ENCODE results near the gene CCNL2. TPM values are rescaled to one million over a fixed set of nuclear protein-coding genes. Genes with fewer than 3 reads are reported as not detected.
A peak's percentile ranks its signal among the peaks of the same experiment; 100 is the strongest.

CCNL2 gene
- total and polyA plus RNA-seq, 4 donors: 46.4 to 170 (median 104) TPM

GRCh38 chr1:1432274-1432950, 33.3 kb upstream of the CCNL2 start:
- Histone ChIP-seq H3K9ac (ENCODE audit: low read depth in 1 of 2, low read length in 2 of 2) (peak overlapping the region in 1 of 2 donors; percentile 46), H3K27me3 (ENCODE audit: control insufficient read depth in 4 of 4, insufficient read depth in 4 of 4, low read length in 3 of 4) (no peaks in the 10 kb centered on the region), H3K9me3 (ENCODE audit: control insufficient read depth in 4 of 4, low read length in 3 of 4) (no peaks in the 10 kb centered on the region), H3K27ac (ENCODE audit: low read depth in 1 of 2, low read length in 2 of 2) (peak overlapping the region; percentile 82 to 87), H3K4me1 (ENCODE audit: control insufficient read depth in 4 of 4, insufficient read depth in 4 of 4, low read length in 3 of 4) (peaks cover 28 to 76% (median 60%) of the 10 kb centered on the region in 4 donors), H3K36me3 (ENCODE audit: control insufficient read depth in 4 of 4, insufficient read depth in 3 of 4, low read depth in 1 of 4, low read length in 3 of 4) (no peaks in the 10 kb centered on the region), H3K4me3 (ENCODE audit: low read depth in 1 of 3, low read length in 3 of 3) (peak overlapping the region; percentile 53 to 63 (median 62))
- 47% methylated on average over 28 of the region's 28 CpGs for WGBS
- TF ChIP-seq TAF1 (conservative IDR thresholded peaks at IDR 0.05) (no peak), HNF4G (IDR thresholded peaks at IDR 0.05) (no peak), RAD21 (IDR thresholded peaks at IDR 0.05) (no peak), CTCF (IDR thresholded peaks at IDR 0.05; ENCODE audit: low read depth, low read length, missing input control) (no peak)
- DNase-seq (ENCODE audit: low spot score): no peak

- WGBS: 21% methylated on average over 5 of the region's 5 CpGs
- H3K9me3 ChIP-seq (ENCODE audit: control insufficient read depth in 4 of 4, low read length in 3 of 4): no peaks in the 10 kb centered on the region
- peak overlapping the region; percentile 82 to 87 for H3K27ac ChIP-seq (ENCODE audit: low read depth in 1 of 2, low read length in 2 of 2)
- no peaks in the 10 kb centered on the region for H3K36me3 ChIP-seq (ENCODE audit: control insufficient read depth in 4 of 4, insufficient read depth in 3 of 4, low read depth in 1 of 4, low read length in 3 of 4)
- no peaks in the 10 kb centered on the region for H3K27me3 ChIP-seq (ENCODE audit: control insufficient read depth in 4 of 4, insufficient read depth in 4 of 4, low read length in 3 of 4)
- H3K4me3 ChIP-seq (ENCODE audit: low read depth in 1 of 3, low read length in 3 of 3): peak overlapping the region; percentile 59 to 63 (median 62)
- peak; percentile 63 for DNase-seq (ENCODE audit: low spot score)
- H3K9ac ChIP-seq (ENCODE audit: low read depth in 1 of 2, low read length in 2 of 2): peak overlapping the region in 1 of 2 donors; percentile 54
- H3K4me1 ChIP-seq (ENCODE audit: control insufficient read depth in 4 of 4, insufficient read depth in 4 of 4, low read length in 3 of 4): peaks cover 27 to 71% (median 55%) of the 10 kb centered on the region in 4 donors
- TF ChIP-seq SP1 (IDR thresholded peaks at IDR 0.05) (peak; percentile 75), ZBTB33 (IDR thresholded peaks at IDR 0.05) (no peak), TAF1 (conservative IDR thresholded peaks at IDR 0.05) (peak; percentile 11), EGR1 (IDR thresholded peaks at IDR 0.05; ENCODE audit: low read depth in 2 of 2) (no peak), ATF3 (IDR thresholded peaks at IDR 0.05) (no peak), FOXA2 (IDR thresholded peaks at IDR 0.05) (no peak), YY1 (IDR thresholded peaks at IDR 0.05) (peak; percentile 58), HNF4G (IDR thresholded peaks at IDR 0.05) (peak; percentile 20), HNF4A (conservative IDR thresholded peaks at IDR 0.05) (peak; percentile 69 to 78), NR2F2 (IDR thresholded peaks at IDR 0.05) (peak; percentile 79), FOXA1 (IDR thresholded peaks at IDR 0.05) (no peak), JUND (IDR thresholded peaks at IDR 0.05) (no peak), CTCF (IDR thresholded peaks at IDR 0.05; ENCODE audit: low read depth, low read length, missing input control) (no peak), GABPA (IDR thresholded peaks at IDR 0.05 in 1 of 2, conservative IDR thresholded peaks at IDR 0.05 in 1 of 2) (peak in 1 of 2 donors; percentile 65), RAD21 (IDR thresholded peaks at IDR 0.05) (peak in 1 of 2 donors; percentile 43), MAX (IDR thresholded peaks at IDR 0.05) (peak; percentile 53), REST (IDR thresholded peaks at IDR 0.05) (peak; percentile 62), RXRA (IDR thresholded peaks at IDR 0.05) (peak; percentile 79)
Measured at GRCh38 chr1:1431845-1432273, 32.7 kb upstream of the CCNL2 start.
